H1 (cell line): ENCODE measurements around the gene CCDC157. TPM values are rescaled to one million over a fixed set of nuclear protein-coding genes. Genes with fewer than 3 reads are reported as not detected.

Experiments
- CTCF ChIA-PET: fragments of 300-600 bp; sonication (Branson Sonifier 250); formaldehyde crosslinking; loops from one replicate; lab custom pipeline; 2021; ENCODE audit not compliant: partially characterized antibody; lab: Charles Lee
- POLR2A ChIA-PET: fragments of 300-600 bp; sonication (Branson Sonifier 250); formaldehyde crosslinking; loops from one replicate; lab custom pipeline; 2021; ENCODE audit warnings: inconsistent platforms; ENCODE audit not compliant: partially characterized antibody; lab: Charles Lee
- DNase-seq, 2 experiments: peaks; one replicate each; pipeline versions ENCODE4 v3.0.0 to v3.0.0-alpha.2; 2010 to 2022; ENCODE audit warnings: low spot score in 2 of 2, low read depth in 1 of 2, mixed read lengths in 1 of 2
- FAIRE-seq: peaks from 2 replicates; lab custom pipeline; 2011; peaks lifted over from hg19 to GRCh38; lab: Jason Lieb, UNC
- H2AFZ ChIP-seq: 2 replicates; pipeline ENCODE4 v1.8.1; 2012; ENCODE audit warnings: low read length, inconsistent platforms
- H2AK5ac ChIP-seq: 2 replicates; pipeline ENCODE4 v1.6.1; 2013; ENCODE audit warnings: low read depth, low read length
- H2BK120ac ChIP-seq: replicated peaks from 2 replicates; pipeline ENCODE3; 2013; ENCODE audit warnings: low read depth, low read length, inconsistent platforms
- H2BK12ac ChIP-seq: 2 replicates; pipeline ENCODE4 v1.6.1; 2013; ENCODE audit warnings: low read depth, low read length
- H2BK15ac ChIP-seq: 2 replicates; pipeline ENCODE4 v1.6.1; 2013; ENCODE audit warnings: low read length
- H2BK20ac ChIP-seq: 2 replicates; pipeline ENCODE4 v1.6.1; 2013; ENCODE audit warnings: low read length
- H2BK5ac ChIP-seq: 2 replicates; pipeline ENCODE4 v1.6.1; 2013; ENCODE audit warnings: low read depth, low read length
- H3K14ac ChIP-seq: 2 replicates; pipeline ENCODE4 v1.6.1; 2013; ENCODE audit warnings: inconsistent platforms; ENCODE audit not compliant: insufficient read length
- H3K18ac ChIP-seq: 2 replicates; pipeline ENCODE4 v1.6.1; 2013; ENCODE audit warnings: low read length; ENCODE audit errors: extremely low read depth
- H3K23ac ChIP-seq: 2 replicates; pipeline ENCODE4 v1.6.1; 2013; ENCODE audit warnings: inconsistent platforms; ENCODE audit not compliant: insufficient read length
- H3K23me2 ChIP-seq: 2 replicates; pipeline ENCODE4 v1.6.1; 2013; ENCODE audit warnings: low read depth, low read length
- H3K27ac ChIP-seq: 2 replicates; pipeline ENCODE4 v1.6.1; 2011; ENCODE audit warnings: low read depth, low read length, inconsistent platforms
- H3K27me3 ChIP-seq, 4 experiments: replicated peaks in 1 of 4; 1 replicate in 1 of 4; 2 replicates in 3 of 4; pipeline versions ENCODE4 v1.6.1 to v1.8.1; 2011 to 2013; ENCODE audit warnings: low read length in 3 of 4, mild to moderate bottlenecking in 3 of 4, inconsistent platforms in 2 of 4, mixed read lengths in 2 of 4, moderate library complexity in 1 of 4; ENCODE audit not compliant: control insufficient read depth in 3 of 4, insufficient read depth in 3 of 4; ENCODE audit errors: extremely low read depth in 1 of 4
- H3K36me3 ChIP-seq, 4 experiments: 2 replicates each; pipeline versions ENCODE4 v1.6.1 to v1.8.1; 2011 to 2013; ENCODE audit warnings: mild to moderate bottlenecking in 4 of 4, low read length in 3 of 4, moderate library complexity in 2 of 4, control low read depth in 1 of 4, inconsistent platforms in 1 of 4; ENCODE audit not compliant: insufficient read depth in 4 of 4, control insufficient read depth in 2 of 4
- H3K4ac ChIP-seq: replicated peaks from 2 replicates; pipeline ENCODE3; 2013; ENCODE audit warnings: low read length, low read depth, mixed read lengths, inconsistent platforms; ENCODE audit not compliant: insufficient read length
- H3K4me1 ChIP-seq, 4 experiments: replicated peaks in 1 of 4; 1 replicate in 1 of 4; 2 replicates in 3 of 4; pipeline versions ENCODE4 v1.6.1 to v1.8.1; 2011 to 2013; ENCODE audit warnings: low read length in 3 of 4, inconsistent platforms in 2 of 4, mixed read lengths in 1 of 4; ENCODE audit not compliant: insufficient read depth in 4 of 4, control insufficient read depth in 3 of 4
- H3K4me2 ChIP-seq, 2 experiments: 2 replicates each; pipeline versions ENCODE4 v1.6.1 to v1.8.1; 2011 to 2013; ENCODE audit warnings: low read depth in 2 of 2, low read length in 2 of 2, control low read depth in 1 of 2, inconsistent platforms in 1 of 2, mild to moderate bottlenecking in 1 of 2; ENCODE audit not compliant: insufficient read depth in 1 of 2
- H3K4me3 ChIP-seq, 4 experiments: fragments of 200-600, 300-600 bp in 1 of 4; sonication (generic), shearing (Covaris generic), sonication (Bioruptor Twin) in 1 of 4; 2 replicates each; pipeline versions ENCODE4 v1.5.1 to v1.8.1; 2011 to 2016; ENCODE audit warnings: low read length in 4 of 4, low read depth in 3 of 4, control low read depth in 2 of 4, inconsistent platforms in 2 of 4, mild to moderate bottlenecking in 2 of 4, mixed read lengths in 1 of 4, moderate library complexity in 1 of 4; ENCODE audit not compliant: insufficient read depth in 2 of 4; ENCODE audit errors: extremely low read depth in 1 of 4
- H3K56ac ChIP-seq: replicated peaks from 2 replicates; pipeline ENCODE3; 2013; ENCODE audit warnings: low read depth, mild to moderate bottlenecking, mixed read lengths, low read length, inconsistent platforms; ENCODE audit not compliant: insufficient read length
- H3K79me1 ChIP-seq: 2 replicates; pipeline ENCODE4 v1.6.1; 2013; ENCODE audit warnings: low read depth, low read length, control low read depth
- H3K79me2 ChIP-seq, 2 experiments: 2 replicates each; pipeline versions ENCODE4 v1.6.1 to v1.8.1; 2012 to 2013; ENCODE audit warnings: low read length in 2 of 2, mild to moderate bottlenecking in 2 of 2, inconsistent platforms in 1 of 2; ENCODE audit not compliant: insufficient read depth in 2 of 2, control insufficient read depth in 1 of 2
- H3K9ac ChIP-seq, 4 experiments: replicated peaks in 1 of 4; 1 replicate in 1 of 4; 2 replicates in 3 of 4; pipeline versions ENCODE4 v1.6.1 to v1.8.1; 2011 to 2013; ENCODE audit warnings: low read depth in 3 of 4, low read length in 3 of 4, control low read depth in 2 of 4, mild to moderate bottlenecking in 2 of 4, moderate library complexity in 2 of 4, inconsistent platforms in 1 of 4; ENCODE audit errors: extremely low read depth in 1 of 4
- H3K9me3 ChIP-seq, 2 experiments: 2 replicates each; pipeline versions ENCODE4 v1.6.1 to v1.8.1; 2012 to 2013; ENCODE audit warnings: mild to moderate bottlenecking in 2 of 2, moderate library complexity in 2 of 2, control low read depth in 1 of 2, inconsistent platforms in 1 of 2, low read depth in 1 of 2, low read length in 1 of 2, mixed read lengths in 1 of 2; ENCODE audit not compliant: insufficient read depth in 2 of 2
- H4K20me1 ChIP-seq, 2 experiments: replicated peaks in 1 of 2; 2 replicates each; pipeline versions ENCODE3 to v1.8.1; 2011 to 2013; ENCODE audit warnings: inconsistent platforms in 2 of 2, low read length in 2 of 2, mild to moderate bottlenecking in 1 of 2; ENCODE audit not compliant: insufficient read depth in 2 of 2, control insufficient read depth in 1 of 2
- H4K5ac ChIP-seq: 2 replicates; pipeline ENCODE4 v1.6.1; 2013; ENCODE audit warnings: low read length, low read depth, mixed read lengths, inconsistent platforms; ENCODE audit not compliant: insufficient read length
- H4K8ac ChIP-seq: 2 replicates; pipeline ENCODE4 v1.8.0; 2013; ENCODE audit warnings: mild to moderate bottlenecking, moderate library complexity, low read length, inconsistent platforms; ENCODE audit not compliant: insufficient read depth; ENCODE audit errors: extremely low read depth
- H4K91ac ChIP-seq: replicated peaks from 2 replicates; pipeline ENCODE3; 2013; ENCODE audit warnings: low read length, mixed read lengths, inconsistent platforms; ENCODE audit not compliant: insufficient read length
- ATF2 ChIP-seq: IDR thresholded peaks from 2 replicates; pipeline ENCODE4 v1.6.1; 2012; ENCODE audit warnings: low read length, inconsistent platforms
- KDM5A ChIP-seq: fragments of 200-600 bp; IDR thresholded peaks from 2 replicates; pipeline ENCODE4 v1.7.1; 2012; ENCODE audit warnings: mild to moderate bottlenecking, low read length, inconsistent platforms, mixed read lengths
- MAX ChIP-seq: IDR thresholded peaks from 2 replicates; pipeline ENCODE4 v1.6.1; 2012; ENCODE audit warnings: inconsistent platforms
- POLR2AphosphoS5 ChIP-seq: IDR thresholded peaks from 2 replicates; pipeline ENCODE4 v1.6.1; 2011; ENCODE audit warnings: low read depth, low read length
- RBBP5 ChIP-seq: IDR thresholded peaks from 2 replicates; pipeline ENCODE4 v1.7.1; 2012; ENCODE audit warnings: low read depth, mild to moderate bottlenecking, inconsistent platforms, low read length, moderate library complexity, borderline replicate concordance
- RFX5 ChIP-seq: IDR thresholded peaks from 2 replicates; pipeline ENCODE4 v1.6.1; 2011; ENCODE audit warnings: low read depth, low read length, improper control_type of control experiment, borderline replicate concordance
- RXRA ChIP-seq: IDR thresholded peaks from 2 replicates; pipeline ENCODE4 v1.6.1; 2011; ENCODE audit warnings: low read depth, mild to moderate bottlenecking, low read length, moderate library complexity; ENCODE audit not compliant: insufficient read depth
- TCF12 ChIP-seq: IDR thresholded peaks from 2 replicates; pipeline ENCODE4 v1.6.1; 2011; ENCODE audit warnings: low read depth, mild to moderate bottlenecking, low read length
- TEAD4 ChIP-seq: IDR thresholded peaks from 2 replicates; pipeline ENCODE4 v1.6.1; 2012; ENCODE audit warnings: low read depth, low read length, inconsistent platforms, mixed read lengths
- YY1 ChIP-seq: IDR thresholded peaks from 2 replicates; pipeline ENCODE4 v1.6.1; 2011; ENCODE audit warnings: low read depth, mild to moderate bottlenecking, low read length
- WGBS, 2 experiments: shearing (Covaris generic) in 1 of 2; methylation state at CpG; one replicate each; pipeline versions ENCODE4 v1.1.6 to v1.1.7; 2013 to 2015; ENCODE audit warnings: low lambda C conversion rate in 2 of 2, mixed read lengths in 2 of 2, inconsistent platforms in 1 of 2, low coverage in 1 of 2, missing lambda C conversion rate in 1 of 2; ENCODE audit not compliant: insufficient replicate concordance in 2 of 2, insufficient coverage in 1 of 2, insufficient read length in 1 of 2; ENCODE audit errors: extremely low coverage in 1 of 2, missing lambda C conversion rate in 1 of 2; 5-methylcytosine and 5-hydroxymethylcytosine counted together
- polyA plus RNA-seq, 7 experiments: library from polyadenylated mRNA; depleted of rRNA in 3 of 7; stranded (reverse) in 5 of 7; unstranded in 2 of 7; fragments of >200 nt in 5 of 7; fragments of 200-250 nt in 2 of 7; gene quantifications; 1 replicate in 5 of 7; 2 replicates in 1 of 7; 4 replicates in 1 of 7; pipeline versions ENCODE4 v1.2.1 to v1.2.3, GENCODE V29; 2011 to 2013; ENCODE audit warnings: missing spikeins in 2 of 7, mixed read lengths in 2 of 7
- total RNA-seq: library from RNA; stranded (reverse); fragmentation: NEBNext Ultra II Directional; extraction: Animal tissue kit (Norgen Biotek cat#: 25700); gene quantifications from 2 replicates; pipeline ENCODE4 v1.2.1, GENCODE V29; 2021

The CCDC157 gene
- total and polyA plus RNA-seq, 2 of the 8 experiments (the other 6 are each of a cell fraction or from before 2014, with no cell fraction given) = 4.1 to 8.4 TPM

GRCh38 chr22:30310881-30311771, 45.7 kb upstream of the CCDC157 start:
- no peak overlapping the region for H4K5ac ChIP-seq
- H2BK20ac ChIP-seq = no peak overlapping the region
- no peak overlapping the region for H2BK15ac ChIP-seq
- H3K4me1 ChIP-seq = peaks cover 0 to 5% (median 1%) of the 10 kb centered on the region in 4 experiments; a peak in 3 of 7 replicates
- FAIRE-seq = no peak
- POLR2A ChIA-PET = interaction anchor here (1.0 to 1.2 kb wide), 2 partner anchors 19 to 46 kb away, joined by 3 to 4 read pairs; partner anchors contain the start of genes CCDC157 and SF3A1
- H3K27ac ChIP-seq = no peak overlapping the region
- no peaks in the 10 kb centered on the region for H3K27me3 ChIP-seq
- H2AFZ ChIP-seq = no peak overlapping the region
- 83% methylated on average over 8 of the region's 8 CpGs; no CpG with 5 or more reads in 1 of the 2 experiments for WGBS, 2 experiments
- H3K23me2 ChIP-seq = no peaks in the 10 kb centered on the region
- H3K4ac ChIP-seq = no peak overlapping the region
- peak overlapping the region; percentile 59; the same call in 1 of the 2 replicates for H4K8ac ChIP-seq
- CTCF ChIA-PET = interaction anchor here (0.7 to 1.6 kb wide), 7 partner anchors 8 to 25 kb away, joined by 3 to 10 read pairs (median 6); no protein-coding TSS in a partner anchor
- H4K20me1 ChIP-seq = peaks cover 0 to 2% of the 10 kb centered on the region in 2 experiments
- DNase-seq = no peak
- no peak overlapping the region for H3K4me3 ChIP-seq
- no peaks in the 10 kb centered on the region for H3K79me2 ChIP-seq
- H3K14ac ChIP-seq = no peak overlapping the region
- no peak overlapping the region for H3K4me2 ChIP-seq
- H2BK5ac ChIP-seq = no peak overlapping the region
- H3K36me3 ChIP-seq = no peaks in the 10 kb centered on the region
- H3K23ac ChIP-seq = no peak overlapping the region
- H3K79me1 ChIP-seq = 0 out of 2 replicates have a peak, but pooled peaks cover 2% of the 10 kb centered on the region
- H4K91ac ChIP-seq = no peak overlapping the region
- no peaks in the 10 kb centered on the region for H3K9me3 ChIP-seq
- no peak overlapping the region for H3K56ac ChIP-seq
- no peak overlapping the region for H3K18ac ChIP-seq
- H2BK120ac ChIP-seq = no peak overlapping the region
- no peak overlapping the region for H2AK5ac ChIP-seq
- H3K9ac ChIP-seq = peak overlapping the region in 1 of 4 experiments; percentile 44; a peak in 1 of 7 replicates
- no peak overlapping the region for H2BK12ac ChIP-seq
- TF ChIP-seq ATF2 = no peak
- TF ChIP-seq RFX5 = no peak
- no peak for TF ChIP-seq MAX
- TF ChIP-seq POLR2AphosphoS5 = no peak
- no peak for TF ChIP-seq TCF12
- no peak for TF ChIP-seq KDM5A
- no peak for TF ChIP-seq YY1
- no peak for TF ChIP-seq RBBP5
- no peak for TF ChIP-seq TEAD4
- TF ChIP-seq RXRA = no peak
